HuH-7 (cell line): Measurements from ENCODE around the gene TRABD2A.
"Not testable (repeated sequence)": the region's sequence is repeated elsewhere in the genome, so short reads cannot be mapped to it uniquely, and the experiment has no call there.

ENCODE experiments used
- DNase-seq: peaks from one replicate; pipeline ENCODE4 v3.0.0; 2011; ENCODE audit warnings: low spot score

Gene TRABD2A

GRCh38 chr2:84778911-84779690 lies 101.8 kb downstream of the TRABD2A start:
- DNase-seq: no peak

- DNase-seq: no peak
These were observed 104.9 kb downstream of the TRABD2A start for GRCh38 chr2:84776011-84776410.

GRCh38 chr2:84773562-84773961 lies 107.3 kb downstream of the TRABD2A start:
- not testable (repeated sequence) for DNase-seq
